ENCODE data around the gene SLC10A6. TPM values are rescaled to one million over a fixed set of nuclear protein-coding genes. Genes with fewer than 3 reads are reported as not detected.
"Not testable (repeated sequence)": the region's sequence is repeated elsewhere in the genome, so short reads cannot be mapped to it uniquely, and the experiment has no call there.

SLC10A6 gene, protein sequence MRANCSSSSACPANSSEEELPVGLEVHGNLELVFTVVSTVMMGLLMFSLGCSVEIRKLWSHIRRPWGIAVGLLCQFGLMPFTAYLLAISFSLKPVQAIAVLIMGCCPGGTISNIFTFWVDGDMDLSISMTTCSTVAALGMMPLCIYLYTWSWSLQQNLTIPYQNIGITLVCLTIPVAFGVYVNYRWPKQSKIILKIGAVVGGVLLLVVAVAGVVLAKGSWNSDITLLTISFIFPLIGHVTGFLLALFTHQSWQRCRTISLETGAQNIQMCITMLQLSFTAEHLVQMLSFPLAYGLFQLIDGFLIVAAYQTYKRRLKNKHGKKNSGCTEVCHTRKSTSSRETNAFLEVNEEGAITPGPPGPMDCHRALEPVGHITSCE
- under 1 TPM; 0.08 to 0.14 (median 0.14) TPM for polyA plus RNA-seq (ENCODE audit: insufficient read length in 3 of 3)

DNA sequence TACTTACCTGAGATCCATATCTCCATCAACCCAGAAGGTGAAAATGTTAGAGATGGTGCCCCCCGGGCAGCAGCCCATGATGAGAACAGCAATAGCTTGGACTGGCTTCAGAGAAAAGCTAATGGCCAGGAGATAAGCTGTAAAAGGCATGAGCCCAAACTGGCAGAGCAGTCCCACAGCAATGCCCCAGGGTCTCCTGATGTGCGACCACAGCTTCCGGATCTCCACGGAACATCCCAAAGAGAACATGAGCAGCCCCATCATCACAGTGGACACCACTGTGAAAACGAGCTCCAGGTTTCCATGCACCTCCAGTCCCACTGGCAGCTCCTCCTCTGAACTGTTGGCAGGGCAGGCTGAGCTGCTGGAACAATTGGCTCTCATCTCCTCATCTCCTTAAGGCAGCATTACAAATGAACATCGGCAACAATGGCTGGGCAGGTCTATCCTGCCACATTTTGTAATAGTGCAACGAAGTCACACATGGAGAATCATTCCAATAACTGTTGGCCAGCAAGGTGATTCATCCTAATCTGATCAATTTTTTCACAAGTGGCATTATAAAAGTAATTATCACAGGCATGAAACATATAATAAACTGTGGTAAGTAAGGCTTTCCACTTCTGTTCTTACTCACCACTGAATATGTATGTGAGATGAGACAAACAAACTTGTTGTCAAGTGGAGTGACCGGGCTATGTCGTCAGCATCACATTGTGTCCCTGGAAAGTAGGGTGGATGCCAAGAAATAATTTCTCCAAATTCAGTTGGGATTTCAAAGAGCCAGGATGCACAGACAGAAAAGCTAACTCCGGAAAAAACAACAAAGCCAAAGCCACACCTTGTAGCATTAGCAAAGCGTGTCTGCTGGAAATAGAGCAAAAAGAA, at the start of gene SLC10A6:
SLC10A6 (minus strand) TSS at position 653 of the 888 bp plus-strand sequence; CDS start at position 384, 269 bp downstream.
- DNase-seq (ENCODE audit: low read depth in 3 of 3, low spot score in 2 of 3) = no peak

DNA sequence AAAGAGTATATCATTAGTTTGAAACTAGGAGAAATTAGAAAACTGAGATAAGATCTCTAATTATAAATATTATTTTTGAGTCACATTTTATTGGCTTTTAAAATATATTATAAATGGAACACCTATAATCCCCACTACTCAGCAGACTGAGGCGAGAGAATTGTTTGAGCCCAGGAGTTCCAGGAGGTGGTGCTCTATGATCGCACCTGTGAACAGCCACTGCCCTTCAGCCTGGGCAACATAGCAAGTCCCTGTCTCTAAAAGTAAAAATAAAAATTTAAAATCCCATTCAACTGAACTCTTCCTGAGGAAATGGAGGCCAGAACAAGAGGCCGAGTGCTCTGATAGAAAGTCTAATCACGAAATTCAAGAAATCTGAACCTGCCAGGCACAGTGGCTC, 49.4 kb upstream of the SLC10A6 start:
- DNase-seq (ENCODE audit: low read depth in 3 of 3, low spot score in 2 of 3) = no peak

DNA sequence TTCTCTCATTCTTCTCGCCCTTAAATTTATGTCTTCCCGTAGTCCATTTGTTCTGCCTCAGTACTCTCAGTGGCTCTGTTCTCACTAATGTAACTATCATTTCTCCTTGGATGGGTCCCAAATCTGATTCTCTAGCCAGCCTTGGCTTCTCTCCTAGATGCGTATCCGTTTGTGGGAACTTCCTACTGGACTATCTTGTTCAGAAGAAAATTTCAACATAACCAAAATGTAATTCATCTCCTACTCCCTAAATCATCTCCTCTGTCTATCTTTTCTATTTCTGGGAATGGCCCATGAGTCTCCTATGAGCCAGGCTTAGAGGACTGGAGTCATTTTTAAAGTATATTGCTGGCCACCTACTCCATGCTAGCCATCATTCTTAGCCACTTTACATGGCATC, 47.4 kb upstream of the SLC10A6 start:
- DNase-seq (ENCODE audit: low read depth in 3 of 3, low spot score in 2 of 3) = no peak

DNA sequence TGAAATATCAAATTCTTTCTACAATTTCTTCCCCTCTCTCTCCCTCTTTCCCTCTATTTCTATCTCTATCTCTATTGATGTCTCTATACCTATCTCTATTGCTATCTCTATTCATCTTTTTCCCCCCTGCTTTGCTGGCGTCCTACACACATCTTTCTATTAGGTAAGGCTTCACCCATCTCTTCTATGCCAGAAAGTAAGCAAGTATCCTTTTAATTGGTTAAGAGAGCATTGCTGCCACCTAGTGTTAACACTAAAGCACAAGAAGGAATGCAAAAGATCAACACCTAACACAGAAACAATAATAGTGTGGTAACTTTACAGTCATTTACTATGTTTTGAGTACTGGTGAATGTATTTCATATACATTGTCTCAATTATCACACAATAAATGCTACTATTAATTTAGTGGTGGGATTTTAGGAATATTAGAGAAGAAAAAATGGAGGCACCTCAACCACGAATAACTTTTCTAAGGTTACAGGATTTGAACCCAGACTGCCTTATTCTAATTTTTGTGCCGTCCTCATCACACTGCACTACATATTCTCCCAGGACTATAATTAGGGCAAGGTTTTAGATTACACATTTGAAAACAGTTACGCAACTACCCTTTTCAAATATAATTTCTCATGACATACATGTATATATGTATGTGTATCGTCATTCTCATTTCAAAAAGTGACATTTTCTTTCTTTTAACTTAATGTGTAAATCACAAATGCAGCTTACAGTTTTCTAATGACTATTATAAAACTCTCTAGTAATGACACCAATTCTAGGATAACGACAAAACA, 46.7 kb upstream of the SLC10A6 start:
- no peak for DNase-seq (ENCODE audit: low read depth in 3 of 3, low spot score in 2 of 3)

DNA sequence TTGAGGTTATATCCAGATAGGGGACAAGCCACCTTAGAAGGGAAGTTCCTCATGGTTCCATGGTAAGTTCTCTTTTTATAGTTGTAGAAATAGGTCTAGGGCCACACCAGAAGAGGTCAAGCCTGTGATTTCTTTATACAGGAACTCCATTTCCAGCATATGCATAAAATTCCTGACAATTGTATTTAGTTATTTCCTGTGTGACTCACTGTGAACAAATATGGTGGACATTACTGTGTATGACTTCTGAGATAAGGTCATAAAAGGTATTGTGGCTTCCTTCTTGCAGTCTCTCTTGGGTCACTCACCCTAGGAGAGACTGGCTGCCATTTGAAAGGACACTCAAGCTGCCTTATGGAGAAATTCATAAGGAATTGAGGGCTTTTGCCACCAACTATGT, 45.3 kb upstream of the SLC10A6 start:
- no peak for DNase-seq (ENCODE audit: low read depth in 3 of 3, low spot score in 2 of 3)

DNA sequence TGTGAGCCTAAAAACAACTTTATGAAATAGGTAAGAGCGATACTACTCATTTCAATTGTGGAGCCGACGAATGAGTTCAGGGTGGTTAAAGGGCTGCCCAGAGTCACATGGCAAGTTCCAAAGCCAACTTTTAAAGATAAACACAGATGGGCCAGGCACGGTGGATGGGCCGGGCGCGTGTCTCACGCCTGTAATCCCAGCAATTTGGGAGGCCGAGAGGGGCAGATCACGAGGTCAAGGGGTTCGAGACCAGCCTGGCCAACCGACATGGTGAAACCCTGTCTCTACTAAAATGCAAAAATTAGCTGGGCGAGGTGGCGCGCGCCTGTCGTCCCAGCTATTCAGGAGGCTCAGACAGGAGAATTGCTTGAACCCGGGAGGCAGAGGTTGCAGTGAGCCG, 44.0 kb upstream of the SLC10A6 start:
- no peak for DNase-seq (ENCODE audit: low read depth in 3 of 3, low spot score in 2 of 3)

DNA sequence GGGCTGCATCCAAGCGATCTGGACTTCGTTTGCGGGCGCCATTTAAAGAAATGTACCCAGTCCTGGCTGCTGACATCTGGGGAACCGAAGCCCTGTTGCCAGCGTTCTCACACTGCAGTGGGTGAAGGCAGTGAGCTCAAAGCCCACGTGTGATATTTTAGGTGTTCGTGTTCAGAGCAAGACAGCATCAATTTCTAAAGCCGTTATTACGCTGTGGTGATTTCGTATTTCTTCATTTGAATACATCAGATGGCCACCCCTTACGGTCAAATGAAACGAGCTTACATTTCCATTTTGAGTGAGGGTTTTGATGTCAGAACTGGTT, 43.4 kb upstream of the SLC10A6 start:
- DNase-seq (ENCODE audit: low read depth in 3 of 3, low spot score in 2 of 3) = no peak

DNA sequence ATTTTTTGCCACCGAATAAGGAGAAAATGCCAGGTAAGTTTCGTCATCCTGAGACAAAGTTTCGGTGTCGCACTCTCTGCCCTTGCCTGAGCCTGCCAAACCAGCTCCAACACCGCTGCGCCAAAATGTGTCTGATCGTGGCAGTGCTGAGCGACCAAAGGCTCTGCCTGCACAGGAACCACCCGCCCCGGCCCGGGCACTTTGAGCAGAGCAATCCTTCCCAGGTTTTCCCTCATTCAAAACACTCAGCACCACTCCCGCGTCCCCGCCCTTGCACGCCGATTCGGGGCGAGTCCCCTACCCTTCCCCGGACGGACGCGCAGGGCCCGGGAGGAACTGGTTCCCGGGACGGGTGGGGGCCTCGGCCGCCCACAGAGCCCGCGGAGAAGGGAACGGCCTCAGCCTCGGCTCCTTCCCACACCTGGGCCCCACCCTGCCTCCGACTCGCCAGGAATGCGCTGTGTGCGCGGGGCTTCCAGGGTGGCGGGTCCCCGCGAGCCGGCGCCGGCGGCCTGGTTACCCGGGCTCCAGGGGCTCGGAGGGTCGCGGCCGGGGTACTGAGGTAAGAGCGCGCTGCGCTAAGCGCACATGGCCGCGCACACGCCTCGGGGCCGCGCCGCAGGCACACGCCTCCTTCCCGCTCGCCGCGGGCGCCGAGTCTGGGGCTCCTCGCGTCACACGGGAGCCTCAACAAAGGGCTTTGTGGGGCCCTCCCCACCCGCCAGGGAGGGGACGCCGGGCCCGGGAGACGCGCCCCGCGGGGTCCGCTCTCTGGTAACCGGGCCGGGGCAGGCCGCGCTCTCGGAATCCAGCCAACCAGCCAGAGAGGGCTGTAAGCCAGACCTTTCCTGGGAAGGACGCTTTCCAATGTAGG, 42.8 kb upstream of the SLC10A6 start, which contains the start of gene C4orf36:
C4orf36 (minus strand) TSS at position 661 of the 874 bp plus-strand sequence. CDS start 902 bp downstream, outside the sequence.
- DNase-seq (ENCODE audit: low read depth in 3 of 3, low spot score in 2 of 3) = no peak

DNA sequence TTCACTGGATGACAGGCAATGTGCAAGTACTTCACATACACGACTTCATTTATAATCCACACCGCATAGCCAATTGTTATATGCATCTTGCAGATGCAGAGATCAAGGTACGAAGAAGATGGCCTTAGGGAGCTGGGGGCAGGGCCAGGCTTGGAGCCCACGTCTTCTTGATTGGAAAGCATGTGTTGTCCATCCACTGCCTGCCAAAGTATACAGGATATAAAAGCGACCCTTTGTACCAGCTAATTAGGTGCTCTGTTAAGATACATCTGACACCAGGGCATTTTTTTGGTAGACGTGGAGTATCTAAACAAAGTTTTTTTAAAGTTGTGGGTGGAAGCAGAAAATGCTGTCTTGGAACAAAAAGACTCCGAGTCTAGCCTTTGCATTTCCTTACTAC, 41.6 kb upstream of the SLC10A6 start:
- DNase-seq (ENCODE audit: low read depth in 3 of 3, low spot score in 2 of 3) = no peak

DNA sequence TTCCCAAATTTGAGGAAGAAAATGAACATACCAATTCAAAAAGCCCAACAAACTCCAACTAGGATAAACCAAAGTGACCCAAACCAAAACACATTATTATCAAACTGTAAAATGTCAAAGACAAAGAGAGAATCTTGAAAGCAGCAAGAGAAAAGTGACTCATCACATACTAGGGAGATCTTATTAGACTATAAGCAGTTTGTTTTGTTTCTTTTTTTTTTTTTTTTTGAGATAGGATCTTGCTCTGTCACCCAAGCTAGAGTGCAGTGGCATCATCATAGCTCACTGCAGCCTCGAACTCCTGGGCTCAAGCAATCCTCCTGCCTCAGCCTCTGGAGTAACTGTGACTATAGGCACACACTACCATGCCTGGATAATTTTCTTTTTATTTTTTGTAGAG, 30.5 kb upstream of the SLC10A6 start:
- DNase-seq (ENCODE audit: low read depth in 3 of 3, low spot score in 2 of 3) = no peak

DNA sequence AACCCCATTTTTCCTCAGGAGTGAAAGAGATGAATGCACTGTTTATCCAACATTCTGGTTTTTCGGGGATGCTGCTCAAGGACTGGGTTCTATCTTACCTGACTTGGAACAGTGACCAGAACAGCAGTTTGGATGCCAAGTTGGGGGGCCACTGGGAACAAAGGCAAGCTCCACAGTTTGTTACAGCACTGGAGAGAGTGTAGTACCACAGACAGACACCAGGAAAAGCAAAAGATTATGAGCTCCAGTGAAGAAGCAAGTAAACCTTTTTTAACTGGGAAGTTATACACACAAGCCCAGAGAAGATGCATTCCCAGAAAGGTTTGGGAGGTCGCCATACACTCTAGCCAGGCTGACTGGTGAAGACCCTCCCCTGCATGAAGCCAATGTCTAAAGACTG, 29.5 kb upstream of the SLC10A6 start:
- DNase-seq (ENCODE audit: low read depth in 3 of 3, low spot score in 2 of 3) = no peak

DNA sequence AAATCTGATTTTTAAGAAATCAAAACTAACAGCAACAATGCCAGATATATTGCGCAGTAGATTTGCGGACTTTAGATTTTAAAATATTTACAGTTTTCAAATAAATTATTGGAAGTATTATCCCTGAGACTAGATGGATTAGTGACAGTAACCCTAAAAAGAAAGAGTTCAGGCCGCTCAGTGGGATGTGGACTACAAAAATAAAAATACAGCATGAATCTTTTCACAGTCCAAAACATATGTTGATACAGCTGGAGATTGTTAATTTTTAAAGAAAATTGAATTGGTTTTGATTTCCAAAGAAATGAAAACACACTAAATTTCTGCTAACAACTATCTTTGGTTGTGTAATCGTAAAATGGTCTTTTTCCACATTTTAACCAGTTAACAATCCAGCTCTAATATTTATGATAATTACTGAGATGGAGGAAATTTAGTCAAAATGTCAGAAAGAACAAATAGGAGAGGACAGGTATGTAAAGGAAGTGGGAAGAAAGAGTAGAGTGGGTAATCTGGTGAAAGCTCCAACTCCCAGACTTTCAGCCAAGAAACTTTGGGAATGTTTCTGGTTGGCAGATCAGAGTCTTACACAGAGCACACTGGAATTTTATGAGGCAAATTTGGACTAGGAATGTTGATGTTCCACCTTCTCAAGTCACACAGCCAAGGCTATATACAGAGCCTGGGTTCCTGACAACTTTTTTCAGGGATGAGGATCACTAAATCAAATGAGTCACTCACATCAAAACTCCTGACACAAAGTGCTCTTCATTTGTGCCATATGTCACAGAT, 27.9 kb upstream of the SLC10A6 start:
- no peak for DNase-seq (ENCODE audit: low read depth in 3 of 3, low spot score in 2 of 3)

DNA sequence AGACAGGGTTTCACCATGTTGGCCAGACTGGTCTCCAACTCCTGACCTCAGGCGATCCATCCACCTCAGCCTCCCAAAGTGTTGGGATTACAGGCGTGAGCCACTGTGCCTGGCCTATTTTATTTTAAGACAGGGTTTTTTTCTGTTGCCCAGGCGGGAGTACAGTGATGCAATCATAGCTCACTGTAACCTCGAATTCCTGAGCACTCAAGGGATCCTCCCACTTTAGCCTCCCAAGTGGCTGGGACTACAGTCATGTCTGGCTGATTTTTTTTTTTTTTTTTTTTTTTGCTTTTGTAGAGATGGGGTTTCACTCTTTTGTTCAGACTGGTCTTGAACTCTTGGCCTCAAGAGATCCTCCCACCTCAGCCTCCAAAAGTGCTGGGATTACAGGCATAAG, 26.3 kb upstream of the SLC10A6 start:
- DNase-seq (ENCODE audit: low read depth in 3 of 3, low spot score in 2 of 3) = not testable (repeated sequence)

DNA sequence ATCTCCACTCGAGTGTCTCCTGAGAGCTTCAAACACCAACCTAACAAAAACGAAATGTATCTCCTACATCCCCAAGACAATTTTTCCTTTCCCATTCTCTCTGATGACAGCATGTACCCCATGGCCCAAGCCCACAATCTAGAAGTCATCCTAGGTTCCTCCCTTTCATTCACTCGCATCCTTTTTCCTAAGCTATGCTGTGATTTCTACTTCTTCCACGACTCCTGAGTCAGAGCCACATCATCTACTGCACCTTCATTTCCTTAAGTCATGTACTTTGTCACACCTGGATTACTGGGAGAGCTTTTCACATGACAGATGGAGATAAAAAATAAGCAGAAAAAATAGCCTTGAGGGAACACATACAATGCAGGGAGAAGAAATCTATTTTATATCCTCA, 23.0 kb upstream of the SLC10A6 start:
- no peak for DNase-seq (ENCODE audit: low read depth in 3 of 3, low spot score in 2 of 3)

DNA sequence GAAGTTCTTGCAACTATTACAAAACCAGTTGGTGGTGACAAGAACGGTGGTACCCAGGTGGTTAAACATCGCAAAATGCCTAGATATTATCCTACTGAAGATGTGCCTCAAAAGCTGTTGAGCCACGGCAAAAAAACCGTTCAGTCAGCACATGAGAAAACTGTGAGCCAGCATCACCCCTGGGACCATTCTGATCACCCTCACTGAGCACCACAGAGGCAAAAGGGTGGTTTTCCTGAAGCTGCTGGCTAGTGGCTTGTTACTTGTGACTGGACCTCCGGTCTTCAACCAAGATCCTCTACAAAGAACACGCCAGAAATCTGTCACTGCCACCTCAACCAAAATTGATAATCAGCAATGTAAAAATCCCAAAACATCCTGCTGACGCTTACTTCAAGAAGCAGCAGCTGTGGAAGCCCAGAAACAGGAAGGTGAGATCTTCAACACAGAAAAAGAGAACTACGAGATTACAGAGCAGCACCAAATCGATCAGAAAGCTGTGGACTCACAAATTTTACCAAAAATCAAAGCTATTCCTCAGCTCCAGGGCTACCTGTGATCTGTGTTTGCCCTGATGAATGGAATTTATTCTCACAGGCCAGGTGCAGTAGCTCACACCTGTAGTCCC, 21.4 kb upstream of the SLC10A6 start:
- no peak for DNase-seq (ENCODE audit: low read depth in 3 of 3, low spot score in 2 of 3)

DNA sequence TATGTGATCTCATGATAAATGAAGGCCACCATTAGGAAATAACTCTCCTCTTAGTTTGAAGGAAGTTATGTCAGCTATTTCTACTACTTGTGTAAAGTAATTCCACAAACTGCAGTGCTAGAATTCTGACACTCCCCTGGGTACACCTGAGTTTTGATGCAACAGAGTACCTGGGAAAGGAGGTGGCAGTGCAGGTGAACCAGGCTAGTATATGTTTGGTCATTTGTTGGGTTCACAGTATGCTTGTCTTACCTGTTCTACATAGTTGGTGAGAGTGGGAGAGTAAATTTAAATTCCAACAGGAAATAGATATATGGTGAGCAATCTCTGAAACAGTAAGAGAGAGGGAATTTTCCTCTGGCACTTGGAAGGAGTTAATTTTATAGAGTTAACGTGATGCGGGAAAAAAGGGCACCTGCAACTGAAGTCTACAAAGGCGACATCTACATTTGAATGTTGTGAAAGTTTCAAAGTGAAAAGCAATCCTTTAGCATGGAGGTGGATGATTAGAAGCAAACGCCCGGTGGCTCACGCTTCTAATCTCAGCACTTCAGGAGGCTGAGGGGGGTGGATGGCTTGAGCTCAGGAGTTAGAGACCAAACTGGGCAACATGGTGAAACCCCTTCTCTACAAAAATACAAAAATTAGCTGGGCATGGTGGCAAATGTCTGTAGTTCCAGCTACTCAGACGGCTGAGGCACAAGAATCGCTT, 8.3 kb upstream of the SLC10A6 start:
- DNase-seq (ENCODE audit: low read depth in 3 of 3, low spot score in 2 of 3) = no peak

DNA sequence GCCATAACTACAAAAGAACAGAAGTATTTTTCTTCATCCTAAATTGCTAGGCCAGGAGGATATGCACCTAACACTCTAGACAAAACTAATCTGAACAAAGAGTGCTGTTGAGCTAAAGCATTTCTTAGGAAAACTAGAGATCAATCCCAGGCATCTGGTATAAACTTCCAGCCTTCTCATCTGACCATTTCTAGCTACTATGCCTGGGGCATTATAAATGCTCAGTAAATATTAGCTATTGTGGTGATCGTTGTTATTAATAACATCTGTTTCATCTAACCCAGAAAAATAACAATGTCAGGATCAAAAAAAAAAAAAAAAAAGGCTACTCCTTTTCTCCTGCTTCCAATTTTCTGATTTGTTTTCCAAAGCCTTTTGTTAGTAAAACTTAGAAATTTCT, 7.7 kb upstream of the SLC10A6 start:
- DNase-seq (ENCODE audit: low read depth in 3 of 3, low spot score in 2 of 3) = no peak

DNA sequence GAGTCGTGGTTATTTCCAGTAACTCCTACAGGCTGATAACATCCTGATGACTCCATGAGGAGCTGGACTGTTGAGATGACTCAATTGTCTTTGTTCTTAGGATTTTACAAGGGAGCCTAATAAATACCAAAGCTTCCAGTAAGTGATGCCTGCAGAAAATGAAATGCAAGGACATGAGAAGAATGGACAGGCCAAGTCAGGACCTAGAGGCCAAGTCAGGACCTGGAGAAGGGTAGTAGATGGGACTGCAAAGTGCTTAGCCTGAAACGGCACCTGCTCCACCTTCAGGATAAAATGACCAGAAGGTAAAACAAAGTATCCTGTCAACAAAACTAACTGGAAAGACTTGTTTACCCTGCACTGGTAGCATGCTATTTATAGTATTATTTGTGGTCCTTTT, 6.4 kb upstream of the SLC10A6 start:
- no peak for DNase-seq (ENCODE audit: low read depth in 3 of 3, low spot score in 2 of 3)
